Activated naive CD4-positive, alpha-beta T cell treated with anti-CD3 and anti-CD28 coated beads, Interleukin-2, amount 10 ng/mL, durations not matched to agents 7 days and 5 days (primary cell): ENCODE data around the gene SPIRE1.
"Not testable (repeated sequence)": the region's sequence is repeated elsewhere in the genome, so short reads cannot be mapped to it uniquely, and the experiment has no call there.

Experiments used
- CTCF ChIA-PET: fragments of 350-600 bp; sonication (Branson Sonifier 250); formaldehyde crosslinking; loops from one replicate; lab custom pipeline; 2021; ENCODE audit warnings: antibody characterized with exemption; lab: Charles Lee
- DNase-seq: peaks from one replicate; pipeline ENCODE4 v3.0.0-alpha.2; 2020
- H3K27ac Mint-ChIP-seq: one replicate; pipeline ENCODE4 v1.8.0; 2021; ENCODE audit warnings: mild to moderate bottlenecking, moderate library complexity, mixed read lengths
- H3K27me3 Mint-ChIP-seq: one replicate; pipeline ENCODE4 v1.8.0; 2021; ENCODE audit warnings: mild to moderate bottlenecking, mixed read lengths
- H3K36me3 Mint-ChIP-seq: one replicate; pipeline ENCODE4 v1.8.0; 2021; ENCODE audit warnings: mixed read lengths
- H3K4me1 Mint-ChIP-seq: one replicate; pipeline ENCODE4 v1.8.0; 2021; ENCODE audit warnings: mixed read lengths
- H3K4me3 Mint-ChIP-seq: one replicate; pipeline ENCODE4 v1.8.0; 2021; ENCODE audit warnings: mild to moderate bottlenecking, moderate library complexity, mixed read lengths
- H3K9me3 Mint-ChIP-seq: one replicate; pipeline ENCODE4 v1.8.0; 2021; ENCODE audit warnings: mixed read lengths

SPIRE1 gene

GRCh38 chr18:12492907-12493306 lies 165.0 kb downstream of the SPIRE1 start:
- no peaks in the 10 kb centered on the region for H3K36me3 Mint-ChIP-seq
- H3K27ac Mint-ChIP-seq: no peak overlapping the region
- DNase-seq: no peak
- H3K27me3 Mint-ChIP-seq: peaks cover 3% of the 10 kb centered on the region
- no peaks in the 10 kb centered on the region for H3K4me1 Mint-ChIP-seq
- no peak overlapping the region for H3K4me3 Mint-ChIP-seq
- H3K9me3 Mint-ChIP-seq: no peaks in the 10 kb centered on the region
- CTCF ChIA-PET: no interaction called here

DNA sequence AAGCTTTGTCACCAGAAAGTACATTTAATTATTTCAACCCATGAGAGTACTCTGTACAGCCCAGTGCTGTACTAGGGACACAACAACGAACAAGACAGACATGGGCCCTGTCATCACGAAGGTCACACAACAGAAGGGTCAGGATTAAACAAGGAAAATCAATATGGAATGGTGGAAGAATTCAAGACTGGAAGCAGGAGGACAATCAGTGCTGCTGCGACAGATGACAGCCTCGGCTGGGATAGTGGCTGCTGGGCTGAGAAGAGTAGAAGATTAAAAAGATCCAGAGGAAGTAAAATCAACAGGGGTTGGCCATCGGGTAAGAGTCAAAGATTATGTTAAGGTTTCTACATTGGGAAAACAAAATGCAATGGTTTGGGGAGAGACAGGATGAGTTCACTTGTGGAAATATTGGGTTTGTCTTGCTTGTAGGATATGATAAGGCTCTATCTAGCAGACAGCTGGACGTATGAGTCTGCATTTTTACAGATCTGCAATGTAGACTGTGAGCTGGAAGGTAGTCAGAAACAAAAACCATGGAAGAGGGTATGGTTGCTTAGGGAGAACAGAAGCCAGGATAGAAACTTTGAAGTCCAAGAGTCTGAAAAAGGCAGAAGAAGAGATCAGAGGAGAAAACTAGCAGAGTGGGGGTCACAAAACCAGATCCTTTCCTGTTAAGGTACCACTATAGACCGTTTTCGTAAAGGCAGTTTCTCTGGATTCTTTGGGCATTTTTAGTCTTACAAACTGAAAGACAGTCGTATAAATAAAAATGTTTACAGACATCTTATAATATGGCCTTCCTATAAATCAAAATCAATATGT lies 166.1 kb downstream of the SPIRE1 start:
- no peak overlapping the region for H3K27ac Mint-ChIP-seq
- H3K9me3 Mint-ChIP-seq: no peaks in the 10 kb centered on the region
- no peaks in the 10 kb centered on the region for H3K36me3 Mint-ChIP-seq
- H3K4me1 Mint-ChIP-seq: no peaks in the 10 kb centered on the region
- no peak overlapping the region for H3K4me3 Mint-ChIP-seq
- no peak for DNase-seq
- H3K27me3 Mint-ChIP-seq: peaks cover 5% of the 10 kb centered on the region
- CTCF ChIA-PET: no interaction called here

DNA sequence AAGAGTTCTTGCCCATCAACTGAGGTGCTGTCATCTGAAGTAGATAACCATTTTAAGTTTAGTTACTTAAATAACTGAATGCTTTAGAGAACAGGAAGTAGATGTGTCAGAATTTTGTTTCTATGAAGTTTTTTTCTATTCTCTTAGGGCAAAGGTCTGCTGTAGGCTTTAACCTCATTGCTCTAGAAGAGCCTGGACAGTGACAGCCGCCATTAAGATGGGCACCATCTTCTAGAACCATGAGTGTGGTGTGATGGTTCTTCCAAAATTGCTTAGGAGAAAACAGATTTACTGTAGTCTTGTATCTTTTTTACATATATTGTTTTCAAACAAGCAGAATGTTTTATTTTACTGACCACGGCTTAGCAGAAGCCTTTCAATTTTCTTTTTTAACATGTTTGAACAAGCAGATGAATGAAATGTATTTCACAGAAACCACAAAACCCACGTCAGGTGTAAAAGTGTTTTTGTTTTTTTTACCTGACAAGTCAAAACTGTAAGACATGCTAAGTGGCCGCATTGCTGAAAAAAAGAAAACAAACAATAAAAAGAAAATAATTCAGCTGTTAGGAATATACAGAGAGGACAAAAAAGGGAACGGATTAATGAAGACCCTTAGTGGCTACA lies 172.3 kb downstream of the SPIRE1 start:
- no peak for DNase-seq
- no peak overlapping the region for H3K4me3 Mint-ChIP-seq
- H3K36me3 Mint-ChIP-seq: no peaks in the 10 kb centered on the region
- no peak overlapping the region for H3K27ac Mint-ChIP-seq
- peaks cover 4% of the 10 kb centered on the region for H3K4me1 Mint-ChIP-seq
- peaks cover 5% of the 10 kb centered on the region for H3K27me3 Mint-ChIP-seq
- CTCF ChIA-PET: no interaction called here
- no peaks in the 10 kb centered on the region for H3K9me3 Mint-ChIP-seq

DNA sequence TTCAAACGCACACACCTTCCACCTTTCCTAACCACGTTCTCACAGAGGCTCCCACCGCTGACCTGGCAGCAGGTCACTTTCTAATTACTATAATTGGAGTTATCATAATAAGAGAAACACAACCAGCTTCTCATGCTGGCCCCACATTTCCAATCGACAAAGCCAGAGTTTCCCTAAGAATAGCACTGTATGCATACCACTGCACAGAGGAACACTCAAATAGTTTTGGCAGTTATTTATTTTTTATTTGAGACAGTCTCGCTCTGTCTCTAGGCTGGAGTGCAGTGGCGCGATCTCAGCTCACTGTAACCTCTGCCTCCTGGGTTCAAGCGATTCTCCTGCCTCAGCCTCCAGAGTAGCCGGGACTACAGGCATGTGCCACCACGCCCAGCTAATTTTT lies 176.0 kb downstream of the SPIRE1 start:
- H3K9me3 Mint-ChIP-seq, H3K4me3 Mint-ChIP-seq, DNase-seq, H3K27ac Mint-ChIP-seq, H3K36me3 Mint-ChIP-seq, H3K27me3 Mint-ChIP-seq, CTCF ChIA-PET, H3K4me1 Mint-ChIP-seq: not testable (repeated sequence)

DNA sequence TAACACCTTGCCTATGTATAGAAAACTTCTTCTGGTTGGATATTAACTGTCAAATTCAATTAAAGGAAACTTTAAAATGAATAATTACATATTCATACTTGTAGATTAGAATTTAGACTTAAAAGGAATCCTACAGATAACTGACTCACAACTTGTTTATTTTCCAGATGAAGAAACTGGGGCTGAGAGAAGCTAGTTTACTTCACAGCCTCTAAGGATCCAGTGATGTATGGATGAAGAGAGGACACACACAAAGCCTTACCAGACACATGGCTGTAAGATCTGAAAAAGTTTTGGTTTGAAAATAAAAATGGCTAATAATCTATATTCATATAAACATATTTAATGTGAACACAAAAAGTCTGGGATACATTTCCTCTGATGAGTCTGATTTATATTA lies 177.9 kb downstream of the SPIRE1 start:
- Mint-ChIP-seq H3K4me3 (no peak overlapping the region), H3K9me3 (no peaks in the 10 kb centered on the region), H3K27me3 (no peaks in the 10 kb centered on the region), H3K36me3 (no peaks in the 10 kb centered on the region), H3K27ac (no peak overlapping the region), H3K4me1 (no peaks in the 10 kb centered on the region)
- DNase-seq: no peak
- CTCF ChIA-PET: interaction anchor here (0.8 kb wide), 1 partner anchor 86 kb away, joined by 3 read pairs; no protein-coding TSS in a partner anchor

- H3K27ac Mint-ChIP-seq: no peak overlapping the region
- CTCF ChIA-PET: no interaction called here
- H3K9me3 Mint-ChIP-seq: no peaks in the 10 kb centered on the region
- H3K27me3 Mint-ChIP-seq: no peaks in the 10 kb centered on the region
- no peak for DNase-seq
- H3K4me3 Mint-ChIP-seq: no peak overlapping the region
- no peaks in the 10 kb centered on the region for H3K36me3 Mint-ChIP-seq
- H3K4me1 Mint-ChIP-seq: no peaks in the 10 kb centered on the region
These were observed 178.4 kb downstream of the SPIRE1 start for GRCh38 chr18:12479536-12479935.

GRCh38 chr18:12478269-12479047 lies 179.4 kb downstream of the SPIRE1 start:
- Mint-ChIP-seq H3K27me3 (no peaks in the 10 kb centered on the region), H3K9me3 (no peaks in the 10 kb centered on the region), H3K27ac (no peak overlapping the region), H3K4me1 (no peaks in the 10 kb centered on the region), H3K4me3 (no peak overlapping the region), H3K36me3 (no peaks in the 10 kb centered on the region)
- no peak for DNase-seq
- CTCF ChIA-PET: no interaction called here

GRCh38 chr18:12477606-12478005 lies 180.3 kb downstream of the SPIRE1 start:
- Mint-ChIP-seq H3K27me3 (peaks cover under 1% of the 10 kb centered on the region), H3K4me3 (no peak overlapping the region), H3K4me1 (no peaks in the 10 kb centered on the region), H3K36me3 (no peaks in the 10 kb centered on the region), H3K9me3 (no peaks in the 10 kb centered on the region), H3K27ac (no peak overlapping the region)
- no peak for DNase-seq
- CTCF ChIA-PET: no interaction called here

DNA sequence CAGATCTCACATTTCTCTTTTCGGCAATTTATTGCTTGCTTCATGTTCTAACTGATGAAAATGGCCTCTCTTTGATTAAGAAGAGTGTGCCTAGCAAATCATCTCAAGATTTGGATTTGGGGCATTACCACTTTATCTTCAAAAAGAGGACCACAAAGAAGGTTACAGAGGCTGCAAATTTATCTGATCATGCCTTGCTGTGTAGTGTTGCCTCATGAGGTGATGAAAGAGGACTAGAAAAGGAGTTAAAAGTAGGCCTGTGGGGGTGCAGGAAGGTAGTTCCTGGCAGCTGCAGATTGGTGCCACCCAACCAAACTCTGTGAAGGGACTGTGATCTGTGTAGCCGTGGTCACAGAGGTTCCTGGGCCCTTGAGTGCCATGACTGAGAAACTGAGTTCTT lies 181.0 kb downstream of the SPIRE1 start:
- DNase-seq: no peak
- H3K27ac Mint-ChIP-seq: no peak overlapping the region
- H3K9me3 Mint-ChIP-seq: no peaks in the 10 kb centered on the region
- CTCF ChIA-PET: no interaction called here
- H3K27me3 Mint-ChIP-seq: peaks cover 5% of the 10 kb centered on the region
- no peaks in the 10 kb centered on the region for H3K4me1 Mint-ChIP-seq
- H3K4me3 Mint-ChIP-seq: no peak overlapping the region
- H3K36me3 Mint-ChIP-seq: no peaks in the 10 kb centered on the region

DNA sequence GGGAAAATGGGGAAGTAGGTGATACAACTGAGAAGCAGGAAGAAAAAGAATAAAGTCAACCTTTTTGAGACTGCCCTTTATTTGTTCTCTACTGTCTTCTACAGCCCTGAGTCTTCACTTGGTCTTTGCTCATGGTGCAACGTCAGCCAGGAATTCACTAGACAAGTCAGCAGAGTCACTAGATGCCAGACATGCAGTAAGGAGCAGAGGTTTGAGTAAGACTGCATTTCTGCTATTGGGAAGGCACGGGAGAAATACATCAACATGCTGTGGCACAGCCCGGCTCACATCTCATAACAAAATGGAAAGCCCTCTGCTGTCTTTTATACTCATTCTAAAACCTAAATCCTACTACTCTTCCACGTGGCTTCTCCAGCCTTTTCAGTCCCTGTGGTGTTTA lies 183.0 kb downstream of the SPIRE1 start:
- Mint-ChIP-seq H3K4me3 (no peak overlapping the region), H3K4me1 (no peaks in the 10 kb centered on the region), H3K36me3 (no peaks in the 10 kb centered on the region), H3K27me3 (peaks cover 5% of the 10 kb centered on the region), H3K27ac (no peak overlapping the region), H3K9me3 (no peaks in the 10 kb centered on the region)
- DNase-seq: no peak
- CTCF ChIA-PET: no interaction called here

GRCh38 chr18:12474146-12474545 lies 183.8 kb downstream of the SPIRE1 start:
- Mint-ChIP-seq H3K4me1 (no peaks in the 10 kb centered on the region), H3K4me3 (no peak overlapping the region), H3K27ac (no peak overlapping the region), H3K36me3 (no peaks in the 10 kb centered on the region), H3K27me3 (peaks cover 5% of the 10 kb centered on the region), H3K9me3 (no peaks in the 10 kb centered on the region)
- no peak for DNase-seq
- CTCF ChIA-PET: no interaction called here

DNA sequence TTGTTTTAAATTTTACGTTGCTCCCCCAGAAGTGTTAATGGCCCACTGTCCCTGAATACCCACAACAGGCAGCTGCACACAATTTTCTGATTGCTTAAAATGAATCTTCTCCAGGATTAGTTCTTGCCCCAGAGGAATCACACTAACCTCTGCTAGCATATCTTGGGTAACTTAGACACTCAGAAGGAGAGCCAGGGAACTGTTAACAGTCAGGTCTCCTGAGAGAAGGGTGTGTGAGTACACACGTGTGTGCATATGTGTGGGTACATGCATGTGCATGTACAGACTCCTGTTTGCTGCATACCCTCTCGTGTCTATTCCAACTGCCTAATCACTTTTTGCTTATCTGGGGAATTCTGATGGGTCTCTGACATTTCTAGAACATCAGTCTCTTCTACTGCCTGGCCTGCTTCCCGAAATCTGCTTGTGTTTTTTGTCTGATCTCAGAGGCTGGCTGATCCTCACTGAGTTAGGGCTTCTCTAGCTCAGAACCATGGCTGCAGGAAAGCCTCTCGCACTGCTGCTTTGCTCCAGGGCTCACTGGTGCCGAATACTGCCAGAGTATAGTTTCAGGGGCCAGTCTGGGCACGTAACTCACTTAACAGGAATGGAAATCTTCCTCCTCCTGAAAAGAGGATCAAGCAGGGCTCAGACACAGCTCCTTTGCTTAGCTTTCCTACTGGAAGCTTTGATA lies 187.4 kb downstream of the SPIRE1 start:
- CTCF ChIA-PET: no interaction called here
- Mint-ChIP-seq H3K36me3 (no peaks in the 10 kb centered on the region), H3K9me3 (no peaks in the 10 kb centered on the region), H3K27ac (no peak overlapping the region), H3K4me1 (no peaks in the 10 kb centered on the region), H3K4me3 (no peak overlapping the region), H3K27me3 (peaks cover 5% of the 10 kb centered on the region)
- DNase-seq: no peak

DNA sequence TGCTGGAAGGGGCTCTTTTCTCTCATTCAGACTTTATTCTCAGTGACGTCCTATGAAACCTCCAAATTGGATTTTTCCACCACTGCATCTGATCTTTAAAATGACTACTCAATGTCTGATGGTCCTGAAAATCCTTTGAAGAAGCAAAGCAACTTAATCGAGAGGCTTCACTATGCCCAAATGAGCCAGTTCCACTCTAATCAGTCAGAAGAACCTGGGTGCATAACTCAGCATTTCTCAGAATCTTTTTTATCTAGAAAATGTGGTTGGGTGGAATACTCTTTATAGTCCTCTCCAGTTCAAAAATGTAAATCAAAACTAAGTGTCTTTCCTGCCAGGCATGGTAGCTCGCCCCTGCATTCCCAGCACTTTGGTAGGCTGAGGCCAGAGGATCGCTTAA lies 189.5 kb downstream of the SPIRE1 start:
- CTCF ChIA-PET: no interaction called here
- no peaks in the 10 kb centered on the region for H3K36me3 Mint-ChIP-seq

DNA sequence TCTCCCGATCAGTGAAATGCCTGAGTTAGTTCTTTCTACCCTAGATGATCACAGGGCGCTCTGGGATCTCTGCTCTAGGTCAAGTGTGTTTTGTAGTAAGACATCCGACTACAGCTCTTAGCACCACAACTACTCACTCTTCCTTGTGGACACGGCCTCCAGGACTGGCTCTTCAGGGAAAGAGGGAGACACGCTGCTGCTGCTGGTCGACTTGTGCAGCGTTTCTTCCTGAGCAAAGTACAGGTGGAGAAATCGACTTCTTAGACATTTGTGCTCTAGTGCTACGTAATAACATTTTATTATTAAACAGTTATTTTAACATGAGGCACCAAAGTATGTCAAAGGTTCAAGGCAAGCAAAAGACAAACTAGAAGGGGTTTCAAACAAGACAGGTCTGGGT lies 193.2 kb downstream of the SPIRE1 start:
- CTCF ChIA-PET: no interaction called here
- Mint-ChIP-seq H3K36me3 (no peaks in the 10 kb centered on the region), H3K4me1 (no peaks in the 10 kb centered on the region), H3K27ac (no peak overlapping the region), H3K9me3 (no peaks in the 10 kb centered on the region), H3K27me3 (peaks cover 4% of the 10 kb centered on the region), H3K4me3 (no peak overlapping the region)
- no peak for DNase-seq

More for the DNA sequence above, 189.5 kb downstream of the SPIRE1 start:
- no peak for DNase-seq
- Mint-ChIP-seq H3K4me3 (no peak overlapping the region), H3K27me3 (peaks cover 9% of the 10 kb centered on the region), H3K27ac (no peak overlapping the region), H3K9me3 (no peaks in the 10 kb centered on the region), H3K4me1 (no peaks in the 10 kb centered on the region)
